Osteocyte (in vitro differentiated cells): ENCODE measurements around the gene AMER1. TPM values are rescaled to one million over a fixed set of nuclear protein-coding genes. Genes with fewer than 3 reads are reported as not detected.

Experiments used
- DNase-seq: peaks from one replicate; pipeline ENCODE4 v3.0.0; 2021; ENCODE audit warnings: mixed read lengths; ENCODE audit not compliant: unreplicated experiment; ENCODE audit errors: extremely low spot score
- H3K27ac Mint-ChIP-seq: one replicate; pipeline ENCODE4 v1.8.0; 2021; ENCODE audit warnings: mild to moderate bottlenecking, mixed read lengths; ENCODE audit not compliant: unreplicated experiment
- H3K27me3 Mint-ChIP-seq: one replicate; pipeline ENCODE4 v1.8.0; 2021; ENCODE audit warnings: mixed read lengths; ENCODE audit not compliant: unreplicated experiment
- H3K36me3 Mint-ChIP-seq: one replicate; pipeline ENCODE4 v1.8.0; 2021; ENCODE audit warnings: mixed read lengths; ENCODE audit not compliant: unreplicated experiment
- H3K4me1 Mint-ChIP-seq: one replicate; pipeline ENCODE4 v1.8.0; 2021; ENCODE audit warnings: mixed read lengths; ENCODE audit not compliant: unreplicated experiment
- H3K4me3 Mint-ChIP-seq: one replicate; pipeline ENCODE4 v1.8.0; 2021; ENCODE audit warnings: mild to moderate bottlenecking, moderate library complexity, mixed read lengths; ENCODE audit not compliant: unreplicated experiment
- H3K9me3 Mint-ChIP-seq: one replicate; pipeline ENCODE4 v1.8.0; 2021; ENCODE audit warnings: mixed read lengths; ENCODE audit not compliant: unreplicated experiment
- total RNA-seq: library from RNA; stranded (reverse); gene quantifications from 2 replicates; pipeline ENCODE4 v1.2.1, GENCODE V29; 2021
- TF ChIP-seq, protein P1 (sequence below): fragments of 200-600 bp; sonication (generic); IDR thresholded peaks from 2 replicates; pipeline ENCODE4 v1.5.0; 2021; ENCODE audit warnings: antibody characterized with exemption, mild to moderate bottlenecking, moderate library complexity

AMER1 gene
- total RNA-seq, 1 donor from 2014 or later, result 4.8 TPM

GRCh38 chrX:64202808-64203325 lies 2.6 kb downstream of the AMER1 start:
- no peak for DNase-seq
- no peaks in the 10 kb centered on the region for H3K36me3 Mint-ChIP-seq
- peaks cover 19% of the 10 kb centered on the region for H3K4me1 Mint-ChIP-seq
- H3K4me3 Mint-ChIP-seq, result no peak overlapping the region
- peak overlapping the region; percentile 3 for H3K27ac Mint-ChIP-seq
- H3K27me3 Mint-ChIP-seq, result no peaks in the 10 kb centered on the region
- no peaks in the 10 kb centered on the region for H3K9me3 Mint-ChIP-seq
- TF ChIP-seq, protein P1, sequence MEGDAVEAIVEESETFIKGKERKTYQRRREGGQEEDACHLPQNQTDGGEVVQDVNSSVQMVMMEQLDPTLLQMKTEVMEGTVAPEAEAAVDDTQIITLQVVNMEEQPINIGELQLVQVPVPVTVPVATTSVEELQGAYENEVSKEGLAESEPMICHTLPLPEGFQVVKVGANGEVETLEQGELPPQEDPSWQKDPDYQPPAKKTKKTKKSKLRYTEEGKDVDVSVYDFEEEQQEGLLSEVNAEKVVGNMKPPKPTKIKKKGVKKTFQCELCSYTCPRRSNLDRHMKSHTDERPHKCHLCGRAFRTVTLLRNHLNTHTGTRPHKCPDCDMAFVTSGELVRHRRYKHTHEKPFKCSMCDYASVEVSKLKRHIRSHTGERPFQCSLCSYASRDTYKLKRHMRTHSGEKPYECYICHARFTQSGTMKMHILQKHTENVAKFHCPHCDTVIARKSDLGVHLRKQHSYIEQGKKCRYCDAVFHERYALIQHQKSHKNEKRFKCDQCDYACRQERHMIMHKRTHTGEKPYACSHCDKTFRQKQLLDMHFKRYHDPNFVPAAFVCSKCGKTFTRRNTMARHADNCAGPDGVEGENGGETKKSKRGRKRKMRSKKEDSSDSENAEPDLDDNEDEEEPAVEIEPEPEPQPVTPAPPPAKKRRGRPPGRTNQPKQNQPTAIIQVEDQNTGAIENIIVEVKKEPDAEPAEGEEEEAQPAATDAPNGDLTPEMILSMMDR, result no peak

- no peak for DNase-seq
- Mint-ChIP-seq H3K36me3 (no peaks in the 10 kb centered on the region), H3K4me3 (no peak overlapping the region), H3K9me3 (no peaks in the 10 kb centered on the region), H3K27me3 (no peaks in the 10 kb centered on the region), H3K27ac (no peak overlapping the region), H3K4me1 (peaks cover 4% of the 10 kb centered on the region)
- TF ChIP-seq, protein P1, result no peak
Observed at GRCh38 chrX:64198036-64198435, 7.5 kb downstream of the AMER1 start.

GRCh38 chrX:64196606-64197005 lies 8.9 kb downstream of the AMER1 start:
- DNase-seq, result no peak
- peaks cover 5% of the 10 kb centered on the region for H3K36me3 Mint-ChIP-seq
- TF ChIP-seq, protein P1, result no peak
- H3K4me3 Mint-ChIP-seq, result no peak overlapping the region
- no peaks in the 10 kb centered on the region for H3K27me3 Mint-ChIP-seq
- no peaks in the 10 kb centered on the region for H3K4me1 Mint-ChIP-seq
- H3K27ac Mint-ChIP-seq, result no peak overlapping the region
- peaks cover 3% of the 10 kb centered on the region for H3K9me3 Mint-ChIP-seq

GRCh38 chrX:64195862-64196261 lies 9.6 kb downstream of the AMER1 start:
- peaks cover 3% of the 10 kb centered on the region for H3K9me3 Mint-ChIP-seq

GRCh38 chrX:64192673-64193072 lies 12.8 kb downstream of the AMER1 start:
- Mint-ChIP-seq H3K4me1 (no peaks in the 10 kb centered on the region), H3K4me3 (no peak overlapping the region), H3K27ac (no peak overlapping the region), H3K27me3 (no peaks in the 10 kb centered on the region), H3K36me3 (peaks cover 7% of the 10 kb centered on the region), H3K9me3 (peaks cover 3% of the 10 kb centered on the region)
- TF ChIP-seq, protein P1, result no peak
- DNase-seq, result no peak

More at GRCh38 chrX:64195862-64196261, 9.6 kb downstream of the AMER1 start:
- DNase-seq, result no peak
- H3K4me1 Mint-ChIP-seq, result no peaks in the 10 kb centered on the region
- TF ChIP-seq, protein P1, result no peak
- no peak overlapping the region for H3K27ac Mint-ChIP-seq
- H3K27me3 Mint-ChIP-seq, result no peaks in the 10 kb centered on the region
- no peak overlapping the region for H3K4me3 Mint-ChIP-seq
- peaks cover 7% of the 10 kb centered on the region for H3K36me3 Mint-ChIP-seq
